Measurements from ENCODE around the gene CENATAC. TPM values are rescaled to one million over a fixed set of nuclear protein-coding genes. Genes with fewer than 3 reads are reported as not detected.

CENATAC gene
- total RNA-seq, 1 experiment from 2014 or later = 61.7 TPM

DNA sequence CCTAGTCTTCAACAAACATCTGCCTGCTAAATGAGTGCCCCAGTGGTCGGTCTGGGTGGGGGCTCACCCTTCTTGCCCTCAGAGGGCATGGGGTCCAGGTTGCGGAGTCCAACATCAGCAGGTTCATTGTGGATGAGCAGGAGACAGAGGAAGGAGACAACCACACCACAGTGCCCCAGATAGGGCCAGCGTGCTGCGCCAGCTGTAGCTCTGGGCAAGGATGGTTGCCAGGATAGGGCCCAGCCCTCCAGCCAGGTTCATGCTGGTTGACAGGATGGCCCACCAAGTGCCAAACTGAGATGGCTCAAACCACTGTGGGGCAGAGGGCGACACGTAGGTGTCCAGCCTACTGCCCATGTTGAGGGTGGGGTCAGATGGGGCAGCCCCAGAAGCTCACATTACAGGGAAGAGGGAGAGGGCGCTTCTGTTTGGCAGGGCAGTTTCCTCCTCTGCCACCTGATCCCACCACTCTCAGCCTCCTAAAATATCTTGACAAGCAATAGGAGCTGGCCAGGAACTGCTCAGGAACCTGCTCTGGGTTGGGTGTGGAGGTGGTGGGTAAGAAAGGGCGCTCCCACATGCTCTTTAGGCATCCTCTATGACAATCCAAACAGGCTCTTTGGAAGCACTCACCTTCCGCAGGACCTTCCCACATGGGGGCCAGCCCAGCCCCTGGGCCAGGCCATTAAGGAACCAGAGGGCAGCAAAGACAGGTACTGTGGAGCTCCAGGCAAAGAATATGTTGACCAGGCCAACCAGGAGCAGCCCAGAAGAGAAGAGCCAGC is 29.8 kb downstream of the CENATAC start:
- Histone ChIP-seq H3K36me3 (ENCODE audit: low read depth) (0 out of 2 replicates have a peak, but pooled peaks cover 20% of the 10 kb centered on the region), H2AFZ (no peak overlapping the region), H3K79me2 (ENCODE audit: low read depth) (peaks cover 16% of the 10 kb centered on the region), H3K9me3 (ENCODE audit: insufficient read depth, low read depth) (no peaks in the 10 kb centered on the region), H4K20me1 (ENCODE audit: insufficient read depth) (peaks cover 3% of the 10 kb centered on the region; the same call in 1 of the 2 replicates), H3K4me2 (no peak overlapping the region), H3F3A (ENCODE audit: insufficient read depth, low read depth) (peaks cover 22% of the 10 kb centered on the region), H3K4me3 (no peak overlapping the region), H3K27ac (no peak overlapping the region), H3K9me2 (ENCODE audit: insufficient read depth) (no peaks in the 10 kb centered on the region), H3K27me3 (ENCODE audit: insufficient read depth, low read depth) (no peaks in the 10 kb centered on the region), H3K4me1 (replicated peaks; ENCODE audit: insufficient read depth) (peaks cover 22% of the 10 kb centered on the region)
- ChIA-PET CTCF (no interaction called here), POLR2A (ENCODE audit: unreplicated experiment) (interaction anchor here (0.6 kb wide), 1 partner anchor 28 kb away, joined by 9 read pairs; no protein-coding TSS in a partner anchor)
- intact Hi-C loops (cut with micrococcal nuclease; ENCODE audit: unreplicated experiment) = no loop called here
- BruUV-seq (replicated peaks) = no TSS peak
- DNase-seq = no peak
- no peak for TF ChIP-seq EZH2 (IDR thresholded peaks at IDR 0.05; ENCODE audit: low read depth)
- TF ChIP-seq, protein P1, sequence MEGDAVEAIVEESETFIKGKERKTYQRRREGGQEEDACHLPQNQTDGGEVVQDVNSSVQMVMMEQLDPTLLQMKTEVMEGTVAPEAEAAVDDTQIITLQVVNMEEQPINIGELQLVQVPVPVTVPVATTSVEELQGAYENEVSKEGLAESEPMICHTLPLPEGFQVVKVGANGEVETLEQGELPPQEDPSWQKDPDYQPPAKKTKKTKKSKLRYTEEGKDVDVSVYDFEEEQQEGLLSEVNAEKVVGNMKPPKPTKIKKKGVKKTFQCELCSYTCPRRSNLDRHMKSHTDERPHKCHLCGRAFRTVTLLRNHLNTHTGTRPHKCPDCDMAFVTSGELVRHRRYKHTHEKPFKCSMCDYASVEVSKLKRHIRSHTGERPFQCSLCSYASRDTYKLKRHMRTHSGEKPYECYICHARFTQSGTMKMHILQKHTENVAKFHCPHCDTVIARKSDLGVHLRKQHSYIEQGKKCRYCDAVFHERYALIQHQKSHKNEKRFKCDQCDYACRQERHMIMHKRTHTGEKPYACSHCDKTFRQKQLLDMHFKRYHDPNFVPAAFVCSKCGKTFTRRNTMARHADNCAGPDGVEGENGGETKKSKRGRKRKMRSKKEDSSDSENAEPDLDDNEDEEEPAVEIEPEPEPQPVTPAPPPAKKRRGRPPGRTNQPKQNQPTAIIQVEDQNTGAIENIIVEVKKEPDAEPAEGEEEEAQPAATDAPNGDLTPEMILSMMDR (conservative IDR thresholded peaks at IDR 0.05) = no peak

GRCh38 chr11:119028346-119029068 is 30.6 kb downstream of the CENATAC start:
- Histone ChIP-seq H3K36me3 (ENCODE audit: low read depth) (0 out of 2 replicates have a peak, but pooled peaks cover 16% of the 10 kb centered on the region), H3K27ac (no peak overlapping the region), H4K20me1 (ENCODE audit: insufficient read depth) (peaks cover 3% of the 10 kb centered on the region; the same call in 1 of the 2 replicates), H3K9me2 (ENCODE audit: insufficient read depth) (no peaks in the 10 kb centered on the region), H3K4me1 (replicated peaks; ENCODE audit: insufficient read depth) (peaks cover 18% of the 10 kb centered on the region; the same call in 1 of the 2 replicates), H3F3A (ENCODE audit: insufficient read depth, low read depth) (peaks cover 23% of the 10 kb centered on the region), H3K4me3 (no peak overlapping the region), H3K27me3 (ENCODE audit: insufficient read depth, low read depth) (no peaks in the 10 kb centered on the region), H3K79me2 (ENCODE audit: low read depth) (peaks cover 16% of the 10 kb centered on the region), H2AFZ (no peak overlapping the region), H3K9me3 (ENCODE audit: insufficient read depth, low read depth) (no peaks in the 10 kb centered on the region), H3K4me2 (peak overlapping the region; percentile 98; the same call in 1 of the 2 replicates)
- BruUV-seq (replicated peaks) = no TSS peak
- peak in 1 of 2 experiments; percentile 23 for DNase-seq
- no peak for TF ChIP-seq EZH2 (IDR thresholded peaks at IDR 0.05; ENCODE audit: low read depth)
- TF ChIP-seq, protein P1 (conservative IDR thresholded peaks at IDR 0.05) = no peak
- intact Hi-C loops (cut with micrococcal nuclease; ENCODE audit: unreplicated experiment) = no loop called here
- CTCF ChIA-PET = interaction anchor here (0.5 kb wide), 1 partner anchor 174 kb away, joined by 6 read pairs; no protein-coding TSS in a partner anchor
- POLR2A ChIA-PET (ENCODE audit: unreplicated experiment) = no interaction called here

DNA sequence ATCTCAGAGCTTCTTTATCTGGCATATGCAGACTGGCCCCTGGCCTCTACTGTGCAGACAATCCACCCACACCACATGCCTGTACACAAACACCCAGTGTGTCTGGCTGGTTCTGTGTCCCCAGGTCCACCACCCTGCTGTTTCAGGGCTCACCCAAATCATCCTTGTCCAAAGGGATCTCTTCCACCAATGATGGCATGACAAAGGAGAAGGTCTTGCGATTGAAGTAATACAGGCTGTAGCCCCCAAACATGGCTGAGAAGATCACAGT is 31.1 kb downstream of the CENATAC start:
- 0 out of 2 replicates have a peak, but pooled peaks cover 15% of the 10 kb centered on the region for H3K36me3 ChIP-seq (ENCODE audit: low read depth)
- H3F3A ChIP-seq (ENCODE audit: insufficient read depth, low read depth) = peaks cover 18% of the 10 kb centered on the region; the same call in 1 of the 2 replicates
- ChIA-PET POLR2A (ENCODE audit: unreplicated experiment) (no interaction called here), CTCF (interaction anchor here (0.5 kb wide), 1 partner anchor 175 kb away, joined by 6 read pairs; no protein-coding TSS in a partner anchor)
- H3K4me3 ChIP-seq = no peak overlapping the region
- no peaks in the 10 kb centered on the region for H3K9me3 ChIP-seq (ENCODE audit: insufficient read depth, low read depth)
- H3K27ac ChIP-seq = no peak overlapping the region
- peak overlapping the region; percentile 98; the same call in 1 of the 2 replicates for H3K4me2 ChIP-seq
- H3K4me1 ChIP-seq (replicated peaks; ENCODE audit: insufficient read depth) = peaks cover 14% of the 10 kb centered on the region; the same call in 1 of the 2 replicates
- intact Hi-C loops (cut with micrococcal nuclease; ENCODE audit: unreplicated experiment) = no loop called here
- H3K27me3 ChIP-seq (ENCODE audit: insufficient read depth, low read depth) = no peaks in the 10 kb centered on the region
- H2AFZ ChIP-seq = no peak overlapping the region
- TF ChIP-seq, protein P1 (conservative IDR thresholded peaks at IDR 0.05) = no peak
- TF ChIP-seq EZH2 (IDR thresholded peaks at IDR 0.05; ENCODE audit: low read depth) = no peak
- no peaks in the 10 kb centered on the region for H3K9me2 ChIP-seq (ENCODE audit: insufficient read depth)
- peaks cover 16% of the 10 kb centered on the region for H3K79me2 ChIP-seq (ENCODE audit: low read depth)
- BruUV-seq (replicated peaks) = no TSS peak
- DNase-seq = no peak
- no peaks in the 10 kb centered on the region for H4K20me1 ChIP-seq (ENCODE audit: insufficient read depth)

Data from PC-9 (cell line).